ENCODE measurements around the gene SCYGR5. TPM values are rescaled to one million over a fixed set of nuclear protein-coding genes. Genes with fewer than 3 reads are reported as not detected.

The SCYGR5 gene
- total RNA-seq, 1 donor from 2014 or later, result not detected

DNA sequence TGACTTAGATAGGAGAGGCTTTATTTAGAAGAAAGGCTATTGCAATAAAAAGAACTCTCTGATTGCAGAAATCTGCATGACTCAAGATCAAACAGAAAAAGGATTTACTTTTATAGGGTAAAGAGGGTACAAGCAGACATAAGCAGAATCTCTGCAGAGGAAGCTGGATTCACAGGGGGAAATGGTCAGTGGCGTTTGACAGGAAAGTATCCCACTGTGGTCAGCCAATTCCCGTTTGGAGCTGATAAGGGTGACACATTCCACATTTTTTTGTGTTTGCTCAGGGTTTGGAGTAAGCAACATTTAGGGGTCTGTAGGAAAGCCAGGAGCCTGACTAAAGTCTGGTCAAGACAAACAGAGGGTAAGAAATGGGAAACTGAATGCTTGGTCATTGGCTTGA, 23.9 kb upstream of the SCYGR5 start:
- DNase-seq, result no peak

DNA sequence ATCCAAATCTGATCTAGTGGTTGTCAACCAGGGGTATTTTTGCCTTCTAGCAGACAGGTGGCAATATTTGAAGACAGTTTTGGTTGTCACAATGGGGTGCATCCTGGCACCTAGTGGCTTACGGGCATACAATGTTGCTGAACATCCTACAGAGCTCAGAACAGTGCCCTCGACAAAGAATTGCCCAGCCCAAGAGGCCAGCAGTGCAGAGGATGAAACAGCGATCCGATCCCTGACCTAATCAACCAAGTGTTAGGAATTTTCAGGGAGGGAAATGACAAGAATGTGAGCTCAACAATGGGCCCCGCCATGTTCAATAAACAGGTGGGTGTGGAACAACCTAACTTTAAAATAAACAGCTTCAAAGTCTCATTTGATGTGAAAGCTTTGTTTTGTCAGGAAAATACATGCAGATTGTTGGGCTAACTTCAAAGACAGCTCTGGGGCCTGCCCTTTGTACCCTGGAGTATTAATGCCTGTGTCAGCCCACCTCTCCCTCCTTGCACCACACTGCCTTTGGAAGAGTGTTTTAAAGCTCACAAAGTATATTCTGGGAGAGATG, 22.5 kb upstream of the SCYGR5 start:
- H3K27me3 Mint-ChIP-seq (ENCODE audit: unreplicated experiment), result no peaks in the 10 kb centered on the region
- H3K36me3 Mint-ChIP-seq (ENCODE audit: unreplicated experiment), result peaks cover 8% of the 10 kb centered on the region
- H3K4me3 Mint-ChIP-seq (ENCODE audit: unreplicated experiment), result no peak overlapping the region
- H3K27ac Mint-ChIP-seq (ENCODE audit: unreplicated experiment), result no peak overlapping the region
- peaks cover 3% of the 10 kb centered on the region for H3K4me1 Mint-ChIP-seq (ENCODE audit: low read depth, unreplicated experiment)
- H3K9me3 Mint-ChIP-seq (ENCODE audit: unreplicated experiment), result peaks cover 3% of the 10 kb centered on the region
- TF ChIP-seq, protein P1, sequence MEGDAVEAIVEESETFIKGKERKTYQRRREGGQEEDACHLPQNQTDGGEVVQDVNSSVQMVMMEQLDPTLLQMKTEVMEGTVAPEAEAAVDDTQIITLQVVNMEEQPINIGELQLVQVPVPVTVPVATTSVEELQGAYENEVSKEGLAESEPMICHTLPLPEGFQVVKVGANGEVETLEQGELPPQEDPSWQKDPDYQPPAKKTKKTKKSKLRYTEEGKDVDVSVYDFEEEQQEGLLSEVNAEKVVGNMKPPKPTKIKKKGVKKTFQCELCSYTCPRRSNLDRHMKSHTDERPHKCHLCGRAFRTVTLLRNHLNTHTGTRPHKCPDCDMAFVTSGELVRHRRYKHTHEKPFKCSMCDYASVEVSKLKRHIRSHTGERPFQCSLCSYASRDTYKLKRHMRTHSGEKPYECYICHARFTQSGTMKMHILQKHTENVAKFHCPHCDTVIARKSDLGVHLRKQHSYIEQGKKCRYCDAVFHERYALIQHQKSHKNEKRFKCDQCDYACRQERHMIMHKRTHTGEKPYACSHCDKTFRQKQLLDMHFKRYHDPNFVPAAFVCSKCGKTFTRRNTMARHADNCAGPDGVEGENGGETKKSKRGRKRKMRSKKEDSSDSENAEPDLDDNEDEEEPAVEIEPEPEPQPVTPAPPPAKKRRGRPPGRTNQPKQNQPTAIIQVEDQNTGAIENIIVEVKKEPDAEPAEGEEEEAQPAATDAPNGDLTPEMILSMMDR (IDR thresholded peaks at IDR 0.05; ENCODE audit: partially characterized antibody, unreplicated experiment), result no peak
- DNase-seq, result no peak

More for the DNA sequence above, 23.9 kb upstream of the SCYGR5 start:
- Mint-ChIP-seq H3K27ac (ENCODE audit: unreplicated experiment) (no peak overlapping the region), H3K36me3 (ENCODE audit: unreplicated experiment) (peaks cover 2% of the 10 kb centered on the region), H3K4me3 (ENCODE audit: unreplicated experiment) (no peak overlapping the region), H3K27me3 (ENCODE audit: unreplicated experiment) (no peaks in the 10 kb centered on the region), H3K9me3 (ENCODE audit: unreplicated experiment) (no peaks in the 10 kb centered on the region), H3K4me1 (ENCODE audit: low read depth, unreplicated experiment) (peaks cover 3% of the 10 kb centered on the region)
- TF ChIP-seq, protein P1 (IDR thresholded peaks at IDR 0.05; ENCODE audit: partially characterized antibody, unreplicated experiment), result no peak

DNA sequence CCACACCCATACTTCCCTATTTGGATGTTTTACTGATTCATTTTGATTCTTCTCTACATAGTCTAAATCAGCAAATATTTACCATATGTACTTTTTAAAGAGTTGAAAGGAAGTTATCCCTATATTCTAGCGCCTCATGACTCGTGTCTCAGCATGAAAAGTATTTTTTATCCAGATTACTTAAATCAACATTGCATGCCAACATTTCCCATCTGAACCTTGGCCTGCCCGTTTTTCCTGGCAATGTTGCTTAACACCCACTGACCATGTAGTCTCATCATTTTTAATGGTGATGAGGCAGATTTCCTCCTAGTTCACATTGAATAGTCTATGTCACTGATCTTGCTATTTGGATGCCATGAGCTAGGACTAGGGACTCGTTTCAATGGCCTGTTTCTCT, 13.2 kb upstream of the SCYGR5 start:
- TF ChIP-seq, protein P1 (IDR thresholded peaks at IDR 0.05; ENCODE audit: partially characterized antibody, unreplicated experiment), result no peak
- no peak for DNase-seq
- no peaks in the 10 kb centered on the region for H3K4me1 Mint-ChIP-seq (ENCODE audit: low read depth, unreplicated experiment)
- H3K36me3 Mint-ChIP-seq (ENCODE audit: unreplicated experiment), result no peaks in the 10 kb centered on the region
- H3K9me3 Mint-ChIP-seq (ENCODE audit: unreplicated experiment), result no peaks in the 10 kb centered on the region
- no peak overlapping the region for H3K4me3 Mint-ChIP-seq (ENCODE audit: unreplicated experiment)
- H3K27ac Mint-ChIP-seq (ENCODE audit: unreplicated experiment), result no peak overlapping the region
- no peaks in the 10 kb centered on the region for H3K27me3 Mint-ChIP-seq (ENCODE audit: unreplicated experiment)

DNA sequence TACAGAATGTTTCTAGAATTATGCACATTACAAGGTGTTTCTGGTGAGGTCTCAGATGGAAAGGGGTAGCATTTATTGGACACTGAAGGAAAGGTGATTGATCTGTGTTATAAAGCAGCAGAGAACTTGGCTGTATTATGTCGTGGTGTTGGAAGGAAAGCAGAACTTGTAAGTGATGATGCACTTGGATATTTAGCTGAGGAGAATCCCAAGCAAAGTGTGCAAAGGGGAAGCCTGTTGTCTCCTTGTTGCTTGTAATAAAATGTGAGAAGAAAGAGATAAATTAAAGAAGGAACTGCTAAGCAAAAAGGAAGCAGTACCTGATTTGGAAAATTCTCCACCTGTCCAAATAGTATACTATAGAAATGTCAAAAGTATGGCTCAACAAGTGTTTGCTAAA, 12.2 kb upstream of the SCYGR5 start:
- H3K36me3 Mint-ChIP-seq (ENCODE audit: unreplicated experiment), result no peaks in the 10 kb centered on the region
- H3K4me3 Mint-ChIP-seq (ENCODE audit: unreplicated experiment), result no peak overlapping the region
- no peak overlapping the region for H3K27ac Mint-ChIP-seq (ENCODE audit: unreplicated experiment)
- no peaks in the 10 kb centered on the region for H3K9me3 Mint-ChIP-seq (ENCODE audit: unreplicated experiment)
- DNase-seq, result no peak
- H3K27me3 Mint-ChIP-seq (ENCODE audit: unreplicated experiment), result no peaks in the 10 kb centered on the region
- no peaks in the 10 kb centered on the region for H3K4me1 Mint-ChIP-seq (ENCODE audit: low read depth, unreplicated experiment)
- TF ChIP-seq, protein P1 (IDR thresholded peaks at IDR 0.05; ENCODE audit: partially characterized antibody, unreplicated experiment), result no peak

DNA sequence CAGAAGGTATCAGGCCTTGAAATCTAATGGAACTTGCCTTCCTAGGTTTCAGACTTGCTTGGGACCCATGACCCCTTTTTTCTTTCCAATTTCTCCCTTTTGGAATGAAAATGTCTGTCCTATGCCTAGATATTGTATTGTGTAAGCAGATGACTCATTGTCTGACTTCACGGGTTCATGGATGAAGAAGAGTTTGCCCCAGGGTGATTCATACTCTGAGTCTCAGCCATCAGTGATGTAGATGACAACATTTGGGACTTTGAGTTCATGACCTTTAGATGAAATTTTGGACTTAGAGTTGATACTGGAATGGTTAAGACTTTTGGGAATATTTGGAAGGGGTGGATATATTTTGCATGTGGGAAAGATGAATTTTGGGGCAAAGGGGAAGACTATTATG, 11.2 kb upstream of the SCYGR5 start:
- no peak for DNase-seq
- Mint-ChIP-seq H3K9me3 (ENCODE audit: unreplicated experiment) (no peaks in the 10 kb centered on the region), H3K27me3 (ENCODE audit: unreplicated experiment) (no peaks in the 10 kb centered on the region), H3K27ac (ENCODE audit: unreplicated experiment) (no peak overlapping the region), H3K4me1 (ENCODE audit: low read depth, unreplicated experiment) (no peaks in the 10 kb centered on the region), H3K4me3 (ENCODE audit: unreplicated experiment) (no peak overlapping the region), H3K36me3 (ENCODE audit: unreplicated experiment) (no peaks in the 10 kb centered on the region)
- TF ChIP-seq, protein P1 (IDR thresholded peaks at IDR 0.05; ENCODE audit: partially characterized antibody, unreplicated experiment), result no peak
